GM19351 (cell line): ENCODE measurements around the gene MYO5A.

ENCODE experiments used
- ATAC-seq: cut with Tn5 transposase; IDR thresholded peaks from one replicate; pipeline ENCODE4 v1.9.1; 2021; ENCODE audit warnings: mild to moderate bottlenecking, moderate library complexity; ENCODE audit not compliant: unreplicated experiment

Gene MYO5A

GRCh38 chr15:52378746-52379394 lies 149.8 kb downstream of the MYO5A start:
- ATAC-seq = peak; percentile 66

- ATAC-seq = peak; percentile 92
Measured at GRCh38 chr15:52370010-52370409, 158.7 kb downstream of the MYO5A start.

- no peak for ATAC-seq
Measured at GRCh38 chr15:52369455-52369854, 159.2 kb downstream of the MYO5A start.

DNA sequence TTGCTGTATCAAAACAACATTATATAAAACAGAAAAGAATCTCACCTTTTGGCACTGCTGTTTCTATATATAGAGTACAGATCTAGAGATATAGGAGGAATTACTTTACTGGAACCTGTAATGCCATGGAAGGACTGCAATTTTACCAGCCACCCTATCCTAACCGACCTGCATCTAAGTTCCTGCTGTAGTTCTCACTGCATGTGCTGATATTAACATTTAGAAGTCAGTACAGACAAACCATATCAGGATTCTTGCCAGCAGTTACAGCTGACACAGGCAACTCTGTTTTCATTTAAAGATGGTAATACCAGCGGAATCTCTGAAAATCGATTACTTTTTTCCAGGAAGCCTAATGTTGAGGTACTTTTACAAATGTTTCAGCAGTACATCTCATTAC lies 159.7 kb downstream of the MYO5A start:
- ATAC-seq = no peak

DNA sequence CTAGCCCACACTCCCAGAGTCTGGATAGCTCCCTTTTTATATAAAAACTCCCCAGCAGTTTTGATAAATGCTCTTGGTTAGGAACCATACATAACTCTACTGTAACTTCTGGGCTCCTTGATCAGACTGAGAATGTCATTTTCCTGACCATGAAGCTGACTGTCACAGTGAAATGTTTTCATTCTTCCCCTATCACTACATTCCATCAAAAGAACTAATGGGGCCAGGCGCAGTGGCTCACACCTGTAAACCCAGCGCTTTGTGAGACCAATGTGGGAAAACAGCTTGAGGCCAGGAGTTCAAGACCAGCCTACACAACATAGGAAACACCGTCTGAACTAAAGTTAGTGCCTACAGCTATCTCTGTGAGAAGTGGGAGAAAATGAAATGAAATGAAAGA lies 160.3 kb downstream of the MYO5A start:
- no peak for ATAC-seq

DNA sequence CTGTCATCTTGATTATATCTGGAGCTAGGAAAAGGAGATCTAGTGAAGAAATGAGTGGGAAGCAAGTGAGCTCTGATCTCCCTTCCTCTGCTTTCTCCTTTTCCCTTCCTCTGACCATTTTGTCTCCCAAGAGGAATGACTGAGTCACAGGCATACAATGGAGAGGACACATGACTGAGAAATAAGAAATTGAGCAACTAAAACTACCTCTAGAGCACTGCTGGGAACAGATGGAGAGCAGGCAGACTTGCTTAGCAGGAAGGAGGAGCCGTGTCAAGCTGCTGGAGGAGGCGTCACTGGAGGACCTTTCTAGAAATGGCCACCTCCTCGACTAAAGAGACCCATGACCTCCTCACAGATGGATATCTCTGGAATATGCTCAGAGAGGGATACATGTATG lies 166.2 kb downstream of the MYO5A start:
- no peak for ATAC-seq

- ATAC-seq = no peak
Measured at GRCh38 chr15:52361975-52362494, 166.6 kb downstream of the MYO5A start.

GRCh38 chr15:52361494-52361893 lies 167.2 kb downstream of the MYO5A start:
- ATAC-seq = no peak

- no peak for ATAC-seq
Measured at GRCh38 chr15:52360229-52361203, 168.2 kb downstream of the MYO5A start.

DNA sequence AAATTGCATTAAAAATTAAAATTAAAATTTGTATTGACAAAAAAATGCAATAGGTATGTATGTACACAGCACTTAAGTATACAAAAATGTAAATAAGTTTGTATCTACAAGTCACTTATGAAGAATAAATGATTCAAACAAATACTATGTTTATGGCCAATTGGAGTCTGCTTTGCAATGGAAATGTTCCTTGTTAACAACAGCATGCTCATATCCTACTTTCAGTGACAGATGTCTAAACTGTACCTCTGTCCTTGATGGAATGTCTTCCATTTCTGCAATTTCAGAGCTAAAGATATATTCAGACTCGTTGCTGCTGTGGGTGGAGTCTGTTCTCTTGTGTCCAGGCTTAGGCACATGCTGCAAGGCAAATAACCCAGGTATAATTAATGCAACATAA lies 169.0 kb downstream of the MYO5A start:
- no peak for ATAC-seq

GRCh38 chr15:52357949-52358348 lies 170.7 kb downstream of the MYO5A start:
- ATAC-seq = no peak

- ATAC-seq = no peak
Measured at GRCh38 chr15:52352086-52352485, 176.6 kb downstream of the MYO5A start.

- ATAC-seq = no peak
Measured at GRCh38 chr15:52351206-52351908, 177.3 kb downstream of the MYO5A start.

GRCh38 chr15:52350423-52350822 lies 178.3 kb downstream of the MYO5A start:
- no peak for ATAC-seq

- ATAC-seq = no peak
Measured at GRCh38 chr15:52349052-52349700, 179.5 kb downstream of the MYO5A start.

DNA sequence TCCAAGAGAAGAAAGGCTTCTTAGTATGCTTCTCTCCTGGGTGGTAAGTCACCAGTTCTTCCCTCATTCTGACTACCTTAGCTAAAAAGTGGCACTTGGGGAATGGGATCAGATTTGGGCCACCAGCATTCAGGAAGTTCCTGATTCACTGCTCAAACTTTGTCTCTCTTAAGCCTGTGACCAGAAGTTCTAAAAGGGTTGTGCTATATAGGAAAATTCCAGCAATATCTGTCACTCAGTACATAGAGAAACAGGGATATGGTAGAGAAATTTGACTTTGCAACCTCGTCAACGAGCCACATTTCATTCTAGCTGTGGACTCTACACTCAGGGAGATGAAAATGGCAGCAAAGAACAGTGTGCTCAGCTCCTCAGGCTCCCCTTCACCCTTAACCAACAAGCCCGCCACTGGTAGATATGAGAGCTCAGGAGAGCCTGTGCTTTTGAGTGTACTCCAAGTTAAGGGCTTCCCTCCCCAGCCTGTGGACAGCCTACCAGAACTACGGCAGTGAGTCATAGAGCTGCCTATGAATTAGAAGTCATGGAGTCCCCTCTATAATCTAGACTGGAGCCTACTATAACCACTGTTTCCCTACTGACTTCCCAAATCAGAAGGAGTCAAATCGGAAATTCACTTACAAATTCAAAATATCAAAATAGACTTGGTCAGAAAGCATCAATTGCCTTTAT lies 180.5 kb downstream of the MYO5A start:
- no peak for ATAC-seq

- ATAC-seq = no peak
Measured at GRCh38 chr15:52344592-52344991, 184.1 kb downstream of the MYO5A start.

- ATAC-seq = no peak
Measured at GRCh38 chr15:52343831-52344230, 184.8 kb downstream of the MYO5A start.

DNA sequence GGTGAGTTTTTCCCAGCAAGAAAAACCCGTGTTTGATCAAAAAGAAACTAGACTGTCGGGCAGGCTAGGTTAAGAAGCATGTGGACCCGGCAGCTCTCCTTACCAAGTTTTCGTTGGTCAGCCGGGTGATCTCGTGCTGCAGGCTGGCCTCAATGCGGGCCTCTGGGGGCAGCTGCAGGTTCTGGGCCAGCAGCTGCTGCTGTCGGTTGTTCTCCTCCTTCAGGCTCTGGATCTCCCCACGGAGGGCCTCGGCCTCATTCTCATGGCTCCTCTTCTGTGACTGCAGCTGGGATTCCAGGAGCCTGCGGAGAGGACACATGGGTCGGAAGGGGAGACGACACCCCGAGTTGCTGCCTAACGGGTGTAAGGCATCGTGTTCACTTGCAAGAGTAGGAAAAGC lies 188.6 kb downstream of the MYO5A start:
- no peak for ATAC-seq

DNA sequence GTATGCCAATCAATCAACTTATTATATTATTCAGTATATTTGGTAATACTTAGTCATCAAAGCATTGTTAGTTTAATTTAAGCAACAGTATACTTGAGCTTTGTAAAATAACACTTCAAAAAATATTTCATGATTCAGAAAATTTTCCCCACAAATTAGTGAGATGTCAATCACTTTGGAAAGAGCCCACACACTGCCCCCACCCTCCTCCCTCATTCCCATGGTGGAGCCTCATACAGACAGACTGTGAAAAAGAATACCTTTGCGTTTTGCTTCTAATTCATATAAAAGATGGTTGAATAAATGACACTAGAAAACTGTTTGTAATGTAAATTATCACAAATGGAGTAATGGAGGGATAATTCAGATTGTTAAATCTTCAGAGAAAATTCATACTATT lies 189.8 kb downstream of the MYO5A start:
- ATAC-seq = no peak
